Endodermal cell (in vitro differentiated cells): ENCODE measurements around the gene TP73. TPM values are rescaled to one million over a fixed set of nuclear protein-coding genes. Genes with fewer than 3 reads are reported as not detected.

Source experiments
- DNase-seq: peaks from one replicate; pipeline ENCODE4 v3.0.0-alpha.2; 2017
- H3K27ac ChIP-seq: 2 replicates; pipeline ENCODE4 v1.5.1; 2013; ENCODE audit warnings: mild to moderate bottlenecking, low read depth, low read length, moderate library complexity
- H3K27me3 ChIP-seq: 2 replicates; pipeline ENCODE4 v1.6.1; 2013; ENCODE audit warnings: mild to moderate bottlenecking, low read length, moderate library complexity; ENCODE audit not compliant: insufficient read depth, control insufficient read depth, poor library complexity, severe bottlenecking
- H3K36me3 ChIP-seq: 2 replicates; pipeline ENCODE4 v1.7.0; 2013; ENCODE audit warnings: mild to moderate bottlenecking, low read length, moderate library complexity; ENCODE audit not compliant: control insufficient read depth, insufficient read depth
- H3K4me1 ChIP-seq: one replicate; pipeline ENCODE4 v1.7.0; 2013; ENCODE audit warnings: low read length; ENCODE audit not compliant: control insufficient read depth, insufficient read depth
- H3K4me3 ChIP-seq: 2 replicates; pipeline ENCODE4 v1.5.1; 2013; ENCODE audit warnings: mild to moderate bottlenecking, low read length, moderate library complexity
- H3K9ac ChIP-seq: 2 replicates; pipeline ENCODE4 v1.6.1; 2013; ENCODE audit warnings: mild to moderate bottlenecking, low read length, moderate library complexity; ENCODE audit not compliant: poor library complexity, severe bottlenecking; ENCODE audit errors: extremely low read depth
- H3K9me3 ChIP-seq: 2 replicates; pipeline ENCODE4 v1.6.1; 2013; ENCODE audit warnings: mild to moderate bottlenecking, low read length, moderate library complexity; ENCODE audit not compliant: control insufficient read depth
- H3K27ac Mint-ChIP-seq: 2 replicates; pipeline ENCODE4 v1.8.0; 2020; ENCODE audit warnings: mixed read lengths
- H3K27me3 Mint-ChIP-seq: 2 replicates; pipeline ENCODE4 v1.8.0; 2021; ENCODE audit warnings: mild to moderate bottlenecking, mixed read lengths; ENCODE audit not compliant: insufficient read depth
- H3K36me3 Mint-ChIP-seq: 2 replicates; pipeline ENCODE4 v1.8.0; 2020; ENCODE audit warnings: low read depth, mixed read lengths
- H3K4me1 Mint-ChIP-seq: 2 replicates; pipeline ENCODE4 v1.8.0; 2020; ENCODE audit warnings: mixed read lengths
- H3K4me3 Mint-ChIP-seq: 2 replicates; pipeline ENCODE4 v1.8.0; 2020; ENCODE audit warnings: mild to moderate bottlenecking, moderate library complexity, mixed read lengths
- H3K9me3 Mint-ChIP-seq: 2 replicates; pipeline ENCODE4 v1.8.0; 2020; ENCODE audit warnings: mild to moderate bottlenecking, mixed read lengths
- CTCF ChIP-seq: fragments of 200-600 bp; sonication (generic); conservative IDR thresholded peaks from 2 replicates; pipeline ENCODE4 v1.5.0; 2021; ENCODE audit warnings: antibody characterized with exemption, mild to moderate bottlenecking
- WGBS, 2 experiments: methylation state at CpG; one replicate each; pipeline versions ENCODE4 v1.1.5 to v1.1.7; 2013; ENCODE audit warnings: missing lambda C conversion rate in 2 of 2, mixed read lengths in 1 of 2; ENCODE audit not compliant: insufficient coverage in 1 of 2, insufficient read length in 1 of 2; 5-methylcytosine and 5-hydroxymethylcytosine counted together
- total RNA-seq, 2 donors: library from RNA; stranded (reverse); fragmentation: NEBNext Ultra II Directional in 1 of 2; extraction: Animal tissue kit (Norgen Biotek cat#: 25700) in 1 of 2; gene quantifications; 2 replicates in 1 of 2; 3 replicates in 1 of 2; pipeline ENCODE4 v1.2.1, GENCODE V29; 2021

Gene TP73
- total RNA-seq, 2 donors from 2014 or later = 3.4 to 3.5 TPM

- no peak overlapping the region for H3K4me3 ChIP-seq
- H3K27me3 ChIP-seq = no peaks in the 10 kb centered on the region
- no peak for TF ChIP-seq CTCF
- Mint-ChIP-seq H3K27ac (no peak overlapping the region), H3K4me3 (no peak overlapping the region), H3K9me3 (no peaks in the 10 kb centered on the region), H3K27me3 (no peaks in the 10 kb centered on the region), H3K4me1 (no peaks in the 10 kb centered on the region), H3K36me3 (peaks cover 20% of the 10 kb centered on the region)
- H3K9me3 ChIP-seq = peaks cover 9% of the 10 kb centered on the region
- no peak for DNase-seq
- H3K9ac ChIP-seq = no peak overlapping the region
- H3K36me3 ChIP-seq = peaks cover 38% of the 10 kb centered on the region
- H3K4me1 ChIP-seq = no peaks in the 10 kb centered on the region
- 92 to 100% methylated on average over 9 to 13 of the region's 13 CpGs for WGBS, 2 experiments
- no peak overlapping the region for H3K27ac ChIP-seq
These were observed 83.4 kb downstream of the TP73 start for GRCh38 chr1:3735688-3736087.

- peaks cover 12% of the 10 kb centered on the region for H3K9me3 ChIP-seq
- no peaks in the 10 kb centered on the region for H3K4me1 Mint-ChIP-seq
- 93 to 96% methylated on average over 10 to 13 of the region's 13 CpGs for WGBS, 2 experiments
- H3K4me1 ChIP-seq = no peaks in the 10 kb centered on the region
- TF ChIP-seq CTCF = no peak
- no peaks in the 10 kb centered on the region for H3K9me3 Mint-ChIP-seq
- no peak overlapping the region for H3K4me3 ChIP-seq
- H3K9ac ChIP-seq = no peak overlapping the region
- H3K27ac ChIP-seq = no peak overlapping the region
- H3K36me3 ChIP-seq = peaks cover 43% of the 10 kb centered on the region
- H3K27ac Mint-ChIP-seq = no peak overlapping the region
- H3K36me3 Mint-ChIP-seq = peaks cover 22% of the 10 kb centered on the region
- no peak for DNase-seq
- no peaks in the 10 kb centered on the region for H3K27me3 Mint-ChIP-seq
- no peak overlapping the region for H3K4me3 Mint-ChIP-seq
- H3K27me3 ChIP-seq = no peaks in the 10 kb centered on the region
These were observed 83.8 kb downstream of the TP73 start for GRCh38 chr1:3736131-3736561.

GRCh38 chr1:3736708-3737107, 84.4 kb downstream of the TP73 start:
- H3K27ac ChIP-seq = no peak overlapping the region
- no peak overlapping the region for H3K27ac Mint-ChIP-seq
- H3K4me1 ChIP-seq = no peaks in the 10 kb centered on the region
- DNase-seq = no peak
- peaks cover 49% of the 10 kb centered on the region for H3K36me3 ChIP-seq
- H3K27me3 Mint-ChIP-seq = no peaks in the 10 kb centered on the region
- WGBS, 2 experiments = 85 to 93% methylated on average over 7 to 14 of the region's 14 CpGs
- H3K36me3 Mint-ChIP-seq = peaks cover 25% of the 10 kb centered on the region
- H3K4me3 ChIP-seq = no peak overlapping the region
- peaks cover 12% of the 10 kb centered on the region for H3K9me3 ChIP-seq
- no peak overlapping the region for H3K9ac ChIP-seq
- TF ChIP-seq CTCF = no peak
- no peaks in the 10 kb centered on the region for H3K4me1 Mint-ChIP-seq
- no peaks in the 10 kb centered on the region for H3K9me3 Mint-ChIP-seq
- H3K27me3 ChIP-seq = no peaks in the 10 kb centered on the region
- H3K4me3 Mint-ChIP-seq = no peak overlapping the region
